Measurements from ENCODE around the gene PHOX2B.
"Not testable (repeated sequence)": the region's sequence is repeated elsewhere in the genome, so short reads cannot be mapped to it uniquely, and the experiment has no call there.

The PHOX2B gene

GRCh38 chr4:41748074-41748570 is 403 bp downstream of the PHOX2B start:
- no peak for DNase-seq

GRCh38 chr4:41747230-41748055 is 1.1 kb downstream of the PHOX2B start:
- no peak for DNase-seq

- no peak for DNase-seq
These were observed 1.9 kb downstream of the PHOX2B start for GRCh38 chr4:41746440-41747229.

GRCh38 chr4:41746025-41746439 is 2.5 kb downstream of the PHOX2B start:
- DNase-seq: no peak

GRCh38 chr4:41745292-41746024 is 3.1 kb downstream of the PHOX2B start:
- DNase-seq: no peak

GRCh38 chr4:41744572-41745291 is 3.8 kb downstream of the PHOX2B start:
- DNase-seq: no peak

- no peak for DNase-seq
These were observed 7.2 kb downstream of the PHOX2B start for GRCh38 chr4:41741354-41741753.

- DNase-seq: not testable (repeated sequence)
These were observed 11.0 kb downstream of the PHOX2B start for GRCh38 chr4:41737491-41737890.

- DNase-seq: no peak
These were observed 14.2 kb downstream of the PHOX2B start for GRCh38 chr4:41734371-41734770.

GRCh38 chr4:41731569-41732126 is 16.9 kb downstream of the PHOX2B start:
- DNase-seq: no peak

- DNase-seq: no peak
These were observed 20.0 kb downstream of the PHOX2B start for GRCh38 chr4:41728573-41728913.

GRCh38 chr4:41727861-41728572 is 20.5 kb downstream of the PHOX2B start:
- no peak for DNase-seq

GRCh38 chr4:41725254-41725653 is 23.3 kb downstream of the PHOX2B start:
- no peak for DNase-seq

GRCh38 chr4:41723286-41723685 is 25.2 kb downstream of the PHOX2B start:
- DNase-seq: no peak

- no peak for DNase-seq
These were observed 26.3 kb downstream of the PHOX2B start for GRCh38 chr4:41722181-41722580.

GRCh38 chr4:41719417-41719816 is 29.1 kb downstream of the PHOX2B start:
- DNase-seq: peak; percentile 2

GRCh38 chr4:41718907-41719306 is 29.6 kb downstream of the PHOX2B start:
- peak; percentile 63 for DNase-seq

- DNase-seq: no peak
These were observed 33.4 kb downstream of the PHOX2B start for GRCh38 chr4:41715155-41715554.

GRCh38 chr4:41714364-41715000 is 34.0 kb downstream of the PHOX2B start:
- DNase-seq: no peak

GRCh38 chr4:41713768-41714167 is 34.8 kb downstream of the PHOX2B start:
- DNase-seq: no peak

GRCh38 chr4:41712425-41712824 is 36.1 kb downstream of the PHOX2B start:
- DNase-seq: no peak

Measured in fibroblast of skin of back (primary cell).